Epithelial cell of esophagus (primary cell): ENCODE measurements around the gene PPRC1.

Source experiments
- DNase-seq: peaks from one replicate; pipeline ENCODE4 v3.0.0; 2010; ENCODE audit warnings: low read depth
- H3K4me3 ChIP-seq: 2 replicates; pipeline ENCODE4 v1.5.1; 2011; ENCODE audit warnings: mild to moderate bottlenecking, low read length, control low read depth
- CTCF ChIP-seq: IDR thresholded peaks from 2 replicates; pipeline ENCODE4 v1.5.1; 2011; ENCODE audit warnings: low read depth, mild to moderate bottlenecking, low read length, control low read depth, inconsistent platforms; ENCODE audit not compliant: insufficient read depth; ENCODE audit errors: missing control alignments

PPRC1 gene

GRCh38 chr10:102101152-102101551 lies 31.7 kb upstream of the PPRC1 start:
- no peak overlapping the region for H3K4me3 ChIP-seq
- TF ChIP-seq CTCF, result peak; percentile 40
- DNase-seq, result peak; percentile 43

GRCh38 chr10:102102421-102102820 lies 30.4 kb upstream of the PPRC1 start:
- TF ChIP-seq CTCF, result no peak

GRCh38 chr10:102106998-102107397 lies 25.8 kb upstream of the PPRC1 start:
- no peak overlapping the region for H3K4me3 ChIP-seq
- no peak for TF ChIP-seq CTCF
- no peak for DNase-seq

More at GRCh38 chr10:102102421-102102820, 30.4 kb upstream of the PPRC1 start:
- no peak overlapping the region for H3K4me3 ChIP-seq
- DNase-seq, result no peak

- no peak for DNase-seq
- no peak for TF ChIP-seq CTCF
- H3K4me3 ChIP-seq, result no peak overlapping the region
Observed at GRCh38 chr10:102109166-102110116, 23.4 kb upstream of the PPRC1 start.

GRCh38 chr10:102111276-102111675 lies 21.6 kb upstream of the PPRC1 start:
- TF ChIP-seq CTCF, result no peak
- H3K4me3 ChIP-seq, result no peak overlapping the region
- no peak for DNase-seq

GRCh38 chr10:102112210-102112817 lies 20.5 kb upstream of the PPRC1 start:
- no peak for DNase-seq
- peak overlapping the region; percentile 92 for H3K4me3 ChIP-seq
- TF ChIP-seq CTCF, result peak; percentile 21
